LNCAP (cell line): ENCODE measurements around the gene PRKCA.

ENCODE experiments used
- TF ChIP-seq, protein P1 (sequence below): fragments of 450-650 bp; IDR thresholded peaks from 2 replicates; pipeline ENCODE4 v1.5.1; 2017; ENCODE audit warnings: mild to moderate bottlenecking

PRKCA gene

DNA sequence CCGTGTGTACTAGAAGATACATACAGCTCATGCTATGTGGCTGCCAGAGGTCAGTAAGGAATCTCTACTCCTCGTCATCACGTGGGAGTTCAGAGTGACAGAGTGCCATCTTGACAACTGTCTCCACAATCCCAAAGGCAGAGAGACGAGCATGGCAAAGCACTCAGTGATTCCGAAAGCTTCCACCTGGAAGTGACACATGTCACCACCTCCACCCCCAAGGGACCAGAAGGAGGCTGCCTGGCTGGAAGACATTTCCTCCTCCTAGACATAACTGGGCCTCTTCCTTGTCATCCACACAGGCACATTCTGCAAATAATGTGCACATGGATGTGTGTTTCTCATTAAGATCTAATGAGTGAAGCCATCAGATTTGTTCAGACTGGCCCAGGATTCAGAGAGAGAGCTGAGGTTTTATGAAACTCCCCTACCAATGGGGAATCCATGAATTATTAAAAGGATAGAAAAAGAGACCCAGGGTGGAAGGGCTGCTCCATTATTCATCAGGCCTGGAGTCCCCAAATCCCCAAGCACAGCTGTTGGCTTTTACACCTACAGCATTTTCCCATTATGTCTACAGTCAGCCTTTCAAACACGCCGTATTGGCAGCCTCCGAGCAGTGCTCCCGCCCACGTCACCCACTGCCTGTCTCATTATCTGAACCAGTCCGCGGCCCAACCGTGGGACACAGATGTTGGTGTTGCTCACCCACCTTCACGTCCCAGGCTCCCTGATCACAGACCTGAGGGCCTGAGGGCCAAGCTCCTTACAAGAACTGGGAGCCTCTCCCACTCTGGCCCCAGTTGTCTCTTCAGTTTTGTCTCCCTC is 529.2 kb downstream of the PRKCA start:
- TF ChIP-seq, protein P1, sequence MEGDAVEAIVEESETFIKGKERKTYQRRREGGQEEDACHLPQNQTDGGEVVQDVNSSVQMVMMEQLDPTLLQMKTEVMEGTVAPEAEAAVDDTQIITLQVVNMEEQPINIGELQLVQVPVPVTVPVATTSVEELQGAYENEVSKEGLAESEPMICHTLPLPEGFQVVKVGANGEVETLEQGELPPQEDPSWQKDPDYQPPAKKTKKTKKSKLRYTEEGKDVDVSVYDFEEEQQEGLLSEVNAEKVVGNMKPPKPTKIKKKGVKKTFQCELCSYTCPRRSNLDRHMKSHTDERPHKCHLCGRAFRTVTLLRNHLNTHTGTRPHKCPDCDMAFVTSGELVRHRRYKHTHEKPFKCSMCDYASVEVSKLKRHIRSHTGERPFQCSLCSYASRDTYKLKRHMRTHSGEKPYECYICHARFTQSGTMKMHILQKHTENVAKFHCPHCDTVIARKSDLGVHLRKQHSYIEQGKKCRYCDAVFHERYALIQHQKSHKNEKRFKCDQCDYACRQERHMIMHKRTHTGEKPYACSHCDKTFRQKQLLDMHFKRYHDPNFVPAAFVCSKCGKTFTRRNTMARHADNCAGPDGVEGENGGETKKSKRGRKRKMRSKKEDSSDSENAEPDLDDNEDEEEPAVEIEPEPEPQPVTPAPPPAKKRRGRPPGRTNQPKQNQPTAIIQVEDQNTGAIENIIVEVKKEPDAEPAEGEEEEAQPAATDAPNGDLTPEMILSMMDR = no peak

DNA sequence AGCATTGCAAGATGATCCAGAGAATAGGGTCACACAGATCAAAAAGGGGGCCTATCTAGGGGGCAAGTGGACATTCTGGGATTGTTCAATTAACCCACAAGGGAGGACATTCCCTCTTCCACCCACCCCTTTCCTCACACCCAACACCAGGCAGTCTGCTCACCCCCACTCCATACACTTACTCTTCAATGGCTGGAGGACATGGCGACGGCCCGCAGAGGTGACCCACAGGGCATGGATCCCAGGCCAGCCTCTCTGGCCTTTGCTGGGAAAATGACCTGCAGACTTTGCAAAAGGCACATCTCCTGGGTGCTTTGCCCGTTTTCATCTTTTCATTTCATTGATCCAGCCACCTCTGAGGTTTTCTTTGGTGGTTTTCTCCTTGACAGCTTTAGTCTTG is 530.8 kb downstream of the PRKCA start:
- TF ChIP-seq, protein P1 = no peak

DNA sequence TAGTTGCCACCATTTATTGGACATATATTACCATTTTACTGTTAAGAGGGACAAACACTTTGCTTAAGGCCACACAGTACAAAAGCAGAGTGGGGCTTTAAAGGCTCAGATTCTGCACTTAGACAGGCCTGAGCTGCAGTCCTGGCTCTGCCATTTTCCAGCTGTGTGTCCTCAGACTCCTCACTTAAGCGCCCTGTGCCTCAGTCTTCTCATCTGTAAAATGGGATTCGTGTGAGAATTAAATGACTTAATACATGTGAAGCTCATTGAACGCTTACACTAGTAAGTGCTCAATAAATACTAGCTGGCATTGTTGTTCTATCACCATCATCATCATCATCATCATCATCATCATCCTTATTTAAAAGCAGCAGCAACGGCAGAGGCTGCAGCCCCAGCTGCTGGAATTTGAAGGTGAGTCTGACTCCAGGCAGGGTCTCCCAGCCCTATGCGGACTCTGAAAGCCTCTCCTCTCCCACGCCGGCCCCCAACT is 532.1 kb downstream of the PRKCA start:
- TF ChIP-seq, protein P1 = no peak

DNA sequence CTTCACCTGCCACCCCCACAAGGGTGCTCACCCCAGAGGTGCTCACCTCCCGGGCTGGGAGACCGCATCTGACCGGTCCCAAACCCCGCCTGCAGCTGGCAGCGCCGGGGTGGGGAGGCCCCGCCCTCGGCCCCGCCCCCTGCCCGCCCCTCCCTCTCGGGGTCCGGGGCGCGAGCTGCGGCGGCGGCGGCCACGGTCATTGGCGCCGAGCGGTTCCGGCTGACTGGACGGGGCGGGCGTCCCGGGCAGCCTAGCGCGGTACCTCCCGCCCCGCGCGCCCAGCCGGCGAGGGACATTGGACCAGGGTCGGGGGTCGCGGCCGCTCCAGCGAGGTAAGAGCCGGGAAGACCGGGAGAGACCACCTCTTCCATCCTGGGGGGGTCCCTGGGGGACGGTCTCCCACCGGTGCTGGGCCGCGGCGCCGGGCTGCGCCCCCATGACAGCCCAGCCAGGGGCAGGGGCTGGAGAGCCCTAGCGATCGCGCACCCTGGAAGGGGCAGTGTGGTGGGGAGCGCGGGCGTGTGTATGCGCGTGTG is 532.6 kb downstream of the PRKCA start, which contains the start of gene CACNG5:
Gene CACNG5 (plus strand): TSS at position 199 of the 536 bp plus-strand sequence. CDS start 42,216 bp downstream, outside the sequence.
- TF ChIP-seq, protein P1 = no peak

DNA sequence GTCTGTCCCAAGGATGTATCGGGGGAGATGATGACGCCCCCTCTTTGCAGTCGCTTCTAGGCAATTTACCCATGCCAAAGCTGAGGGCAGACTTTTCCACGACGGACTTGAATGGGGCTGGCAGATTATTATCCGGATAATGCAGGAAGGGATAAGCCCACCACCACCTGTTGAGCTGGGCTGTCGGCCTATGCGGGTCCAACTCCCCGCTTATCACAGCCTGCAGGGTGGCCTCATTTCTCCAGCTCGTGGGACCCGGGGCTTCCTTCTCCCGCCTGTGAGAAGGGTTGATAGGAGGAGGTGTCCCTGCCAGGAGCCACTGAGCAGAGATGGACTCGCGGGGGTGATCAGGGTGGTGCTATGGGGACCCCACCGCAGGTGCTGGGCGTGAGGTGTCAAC is 533.1 kb downstream of the PRKCA start:
- TF ChIP-seq, protein P1 = no peak

DNA sequence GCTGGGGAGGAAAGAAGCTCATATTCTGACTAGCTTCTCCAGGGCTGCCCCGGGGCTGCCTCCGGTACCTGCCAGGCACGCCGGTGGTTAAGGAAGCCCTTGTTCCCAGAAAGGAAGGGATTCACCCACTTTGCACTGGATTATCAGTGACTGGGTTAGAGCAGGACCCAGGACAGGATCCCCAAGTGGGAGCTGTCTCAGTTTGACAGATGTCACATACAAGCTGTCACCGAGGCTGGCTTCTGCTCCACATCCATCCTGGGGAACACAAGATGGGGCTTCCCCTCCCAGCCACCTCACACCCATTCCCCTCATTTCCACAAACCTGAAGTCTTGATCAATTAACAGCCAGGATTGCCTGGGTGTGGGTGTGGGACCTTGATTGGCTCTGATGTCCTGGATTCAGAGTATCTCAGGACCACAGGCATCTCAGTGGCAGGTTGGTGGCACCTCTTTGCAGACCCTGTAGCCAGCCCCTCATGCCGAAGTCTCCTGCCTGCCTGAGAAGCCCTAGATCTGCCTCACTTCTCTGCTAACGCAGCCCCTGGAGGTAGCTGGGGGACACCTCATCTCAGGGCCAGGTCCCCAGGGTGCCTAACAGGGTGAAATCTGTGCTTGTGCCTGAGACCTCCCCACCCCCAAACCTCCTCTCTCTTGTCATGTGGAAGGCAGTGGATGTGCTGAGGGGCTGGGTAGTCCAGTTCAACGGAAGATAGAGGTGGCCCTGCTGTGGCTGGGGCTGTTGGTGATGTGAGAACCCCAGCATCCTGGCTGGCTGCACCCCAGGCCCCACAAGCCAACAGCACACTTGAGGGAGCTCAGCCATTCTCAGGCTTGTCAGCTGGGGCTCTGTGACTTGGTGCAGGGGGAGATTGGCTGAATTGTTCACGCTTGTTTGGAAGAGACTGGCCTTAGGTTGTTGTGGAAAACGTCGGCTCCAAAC is 533.9 kb downstream of the PRKCA start:
- TF ChIP-seq, protein P1 = no peak

DNA sequence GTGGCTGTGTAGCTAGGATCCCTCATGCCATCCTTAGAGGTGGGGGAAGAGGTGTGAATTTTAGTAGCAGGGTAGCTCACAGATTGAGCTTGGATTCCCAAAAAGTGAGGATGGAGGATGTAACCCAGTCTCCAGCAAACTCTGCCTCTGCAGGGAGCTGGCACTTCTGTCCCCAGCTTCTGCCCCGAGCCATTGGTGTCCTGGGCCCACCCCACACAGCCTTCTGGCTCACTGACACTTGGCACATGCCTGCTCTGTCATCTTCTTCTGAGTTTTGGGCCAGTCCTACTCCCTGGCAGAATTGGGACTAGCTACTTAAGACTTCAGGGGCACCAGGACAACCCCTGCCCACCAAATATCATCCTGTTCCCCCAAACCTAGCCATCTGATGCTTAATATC is 534.8 kb downstream of the PRKCA start:
- TF ChIP-seq, protein P1 = no peak
